Measurements from ENCODE around the gene EBF3.

EBF3 gene

GRCh38 chr10:129887986-129888783 is 75.9 kb downstream of the EBF3 start:
- DNase-seq: no peak

DNA sequence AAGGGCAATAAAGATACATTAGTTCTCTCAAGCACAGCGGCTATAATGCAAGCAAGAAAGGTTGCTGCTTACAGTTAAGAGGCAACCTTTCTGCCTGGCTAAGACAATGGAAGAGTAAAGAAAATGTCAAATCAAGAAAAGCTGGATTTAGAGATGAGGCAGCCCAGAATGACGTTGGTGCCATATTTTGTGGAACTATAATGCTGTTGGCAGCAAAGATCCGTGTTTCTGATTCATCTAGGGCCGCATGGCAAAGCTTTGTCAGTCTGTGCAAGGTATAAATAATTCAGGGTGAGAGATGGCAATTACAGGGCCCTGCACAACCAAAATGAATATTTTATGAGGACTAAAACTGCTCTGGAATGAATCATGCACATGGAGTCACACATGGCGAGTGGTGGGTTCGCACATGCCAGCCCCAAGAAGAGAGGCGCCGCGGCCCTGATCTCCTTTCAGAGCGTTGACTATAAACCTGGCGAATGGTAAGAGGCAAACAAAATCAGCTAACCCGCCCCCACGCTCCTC is 76.6 kb downstream of the EBF3 start:
- DNase-seq: no peak

DNA sequence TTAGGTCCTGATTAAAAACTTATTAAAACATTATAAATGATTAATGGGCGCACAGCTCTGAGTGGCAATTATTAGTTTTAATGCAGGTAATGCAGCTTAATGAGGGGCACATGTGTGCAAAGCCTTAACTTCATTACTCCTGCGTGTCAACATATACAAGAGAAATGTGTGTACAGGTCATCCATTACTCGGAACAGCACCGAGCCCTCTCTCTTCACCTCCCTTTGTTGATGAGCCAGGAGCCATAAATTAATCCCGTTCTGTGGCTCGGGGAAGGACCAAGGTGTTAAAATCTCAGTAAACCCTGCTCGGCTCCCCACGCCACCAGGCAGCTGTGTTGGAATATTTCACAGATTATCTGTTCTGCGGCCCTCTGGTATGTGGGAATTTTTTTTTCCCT is 77.8 kb downstream of the EBF3 start:
- DNase-seq: no peak

DNA sequence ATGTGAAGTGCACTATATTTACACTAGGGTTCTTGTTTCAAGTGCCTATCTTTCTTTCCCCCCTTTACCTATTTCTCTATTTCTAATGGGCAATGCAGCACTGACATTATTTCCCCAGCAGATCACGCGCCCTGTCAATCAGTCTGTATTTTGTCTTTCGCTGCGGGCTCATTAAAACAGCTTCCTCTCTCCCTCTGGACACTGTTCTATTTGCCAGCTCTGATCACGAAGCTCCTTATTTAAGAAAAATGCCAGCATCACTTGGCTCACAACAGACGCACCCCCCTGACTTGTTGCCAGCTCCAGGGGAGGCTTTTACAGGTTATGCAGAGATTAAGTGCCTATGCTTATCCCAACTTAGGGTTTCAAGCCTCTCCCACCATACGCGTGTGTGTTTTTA is 78.5 kb downstream of the EBF3 start:
- DNase-seq: no peak

DNA sequence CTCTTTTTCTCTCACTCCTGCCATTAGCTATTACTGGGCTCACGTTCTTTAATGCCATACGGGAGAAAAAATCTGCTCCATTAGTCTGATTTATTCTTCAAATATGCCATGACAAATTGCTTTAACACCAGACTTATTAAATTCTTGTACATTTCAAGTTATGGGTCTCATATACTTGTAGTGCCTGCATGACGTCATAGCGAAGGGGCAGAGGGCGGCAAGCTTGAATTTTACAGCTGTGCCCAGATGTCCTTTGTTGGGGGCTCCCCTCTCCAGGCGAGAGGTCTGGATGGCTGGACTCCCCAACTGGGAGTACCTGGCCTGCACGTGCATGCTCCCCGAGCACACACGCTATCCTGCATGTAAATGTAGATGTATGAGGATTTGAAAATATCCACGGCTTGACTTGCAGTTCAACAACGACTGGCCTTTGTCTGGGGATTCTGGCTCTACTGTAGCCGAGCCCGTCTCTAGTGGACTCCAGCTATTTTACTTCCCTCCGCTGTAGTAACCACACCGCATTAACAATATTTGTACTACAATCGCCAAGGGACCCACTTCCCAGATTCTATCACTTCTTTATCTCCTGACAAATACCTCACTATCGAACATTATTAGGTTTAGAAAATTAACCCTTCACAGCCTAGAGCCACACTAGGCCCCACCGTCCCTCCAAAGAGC is 79.5 kb downstream of the EBF3 start:
- no peak for DNase-seq

DNA sequence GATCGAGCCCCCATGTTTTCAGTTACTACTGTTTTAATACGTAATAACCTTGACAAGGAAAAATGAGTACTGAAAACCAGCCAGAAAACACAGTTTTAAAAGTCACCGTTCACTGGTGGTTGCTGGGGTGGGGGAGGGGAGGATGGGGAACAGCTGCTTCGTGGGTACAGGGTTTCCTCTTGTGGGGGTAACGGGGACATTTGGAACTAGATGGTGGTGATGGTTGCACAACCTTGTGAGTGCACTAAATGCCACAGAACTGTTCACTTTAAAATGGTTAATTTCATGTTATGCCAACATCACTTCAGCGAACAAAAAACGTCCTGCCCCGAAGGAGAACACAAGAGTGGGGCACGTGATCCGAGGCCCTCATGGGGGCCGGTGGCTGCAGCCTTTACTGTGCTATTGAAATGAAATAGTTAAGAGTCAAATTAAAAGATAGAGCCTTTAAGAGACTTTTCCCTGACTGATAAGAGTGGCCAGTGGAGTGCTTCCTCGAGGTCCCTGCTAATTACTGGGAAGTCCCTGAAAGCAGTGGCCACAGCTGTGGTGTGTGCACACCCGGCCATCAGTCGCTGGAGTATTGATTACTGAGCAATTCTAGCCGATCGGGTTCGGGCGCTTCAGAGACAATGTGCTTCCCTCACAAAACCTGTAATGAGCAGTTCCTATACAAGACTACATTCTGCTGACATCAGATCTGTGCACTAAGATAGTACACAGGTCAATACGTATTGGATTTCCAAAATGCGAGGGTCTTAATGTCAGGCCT is 80.3 kb downstream of the EBF3 start:
- no peak for DNase-seq

GRCh38 chr10:129883029-129883428 is 81.0 kb downstream of the EBF3 start:
- no peak for DNase-seq

- no peak for DNase-seq
Observed at GRCh38 chr10:129882291-129883010, 81.6 kb downstream of the EBF3 start.

DNA sequence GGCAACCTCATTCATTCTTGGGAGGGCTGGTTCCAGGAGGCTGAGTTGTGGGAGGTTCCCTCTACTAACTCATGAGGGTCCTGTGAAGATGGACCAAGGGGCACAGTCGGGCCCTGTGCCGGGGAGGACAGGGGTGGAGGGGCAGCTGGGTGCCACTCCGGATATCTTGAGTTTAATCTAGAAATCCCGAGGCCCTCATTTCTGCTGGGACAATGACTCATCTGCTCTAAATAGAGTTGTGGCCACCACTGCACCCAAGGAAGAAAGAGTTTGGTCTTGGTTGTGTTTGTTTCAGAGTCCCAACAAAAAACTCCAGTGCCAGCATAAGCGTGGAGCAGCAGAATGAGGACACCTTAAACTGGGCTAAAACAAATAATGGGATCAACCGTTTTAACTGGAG is 82.4 kb downstream of the EBF3 start:
- no peak for DNase-seq

DNA sequence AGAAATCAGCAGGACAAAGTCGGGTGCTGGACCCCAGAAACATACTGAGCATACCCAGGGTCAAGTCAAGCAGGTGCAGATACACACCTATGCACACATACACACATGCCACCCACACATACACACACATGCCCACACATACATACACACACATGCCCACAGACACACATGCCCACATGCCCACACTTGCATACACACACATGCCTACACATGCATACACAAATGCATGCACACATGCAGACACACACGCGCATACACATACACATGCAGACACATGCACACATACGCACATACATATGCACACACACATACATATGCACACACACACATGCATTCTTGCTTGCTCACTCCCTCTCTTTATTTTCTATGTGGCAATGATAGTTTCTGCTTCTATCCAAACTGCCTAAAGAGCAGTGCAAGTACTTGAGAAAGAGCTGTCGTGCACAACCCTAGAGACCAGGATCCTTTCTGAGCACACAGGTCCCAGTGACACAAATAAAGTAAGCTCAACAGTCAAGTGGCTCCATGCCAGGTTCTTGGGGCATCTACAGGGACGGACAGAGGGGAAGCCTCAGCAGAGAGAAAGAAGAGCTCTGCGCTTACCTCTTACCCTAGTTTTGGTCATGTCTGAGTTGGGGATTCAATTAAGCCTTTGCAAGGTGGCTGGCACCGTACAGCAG is 83.7 kb downstream of the EBF3 start:
- DNase-seq: no peak

DNA sequence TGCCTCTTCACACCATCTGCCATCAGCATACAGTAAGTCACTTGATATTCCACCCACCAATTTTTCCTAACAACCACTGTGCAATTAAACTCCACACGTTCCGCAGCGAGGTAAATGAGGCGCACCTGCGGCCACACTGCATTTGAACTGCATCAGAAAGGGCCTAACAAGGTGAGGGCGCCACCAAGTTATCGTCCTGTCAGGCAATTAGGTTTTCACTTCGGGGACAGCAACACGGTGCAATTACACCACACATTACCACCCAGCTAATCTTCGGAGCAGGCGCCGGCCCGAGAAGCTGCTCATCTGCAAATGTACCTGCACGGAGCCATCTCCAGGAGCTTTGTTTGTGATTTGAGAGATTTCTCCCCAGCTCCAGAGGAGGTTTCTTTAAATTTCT is 84.4 kb downstream of the EBF3 start:
- DNase-seq: no peak

- no peak for DNase-seq
Observed at GRCh38 chr10:129878835-129879234, 85.2 kb downstream of the EBF3 start.

- DNase-seq: no peak
Observed at GRCh38 chr10:129877773-129878371, 86.2 kb downstream of the EBF3 start.

- DNase-seq: no peak
Observed at GRCh38 chr10:129876838-129877237, 87.2 kb downstream of the EBF3 start.

DNA sequence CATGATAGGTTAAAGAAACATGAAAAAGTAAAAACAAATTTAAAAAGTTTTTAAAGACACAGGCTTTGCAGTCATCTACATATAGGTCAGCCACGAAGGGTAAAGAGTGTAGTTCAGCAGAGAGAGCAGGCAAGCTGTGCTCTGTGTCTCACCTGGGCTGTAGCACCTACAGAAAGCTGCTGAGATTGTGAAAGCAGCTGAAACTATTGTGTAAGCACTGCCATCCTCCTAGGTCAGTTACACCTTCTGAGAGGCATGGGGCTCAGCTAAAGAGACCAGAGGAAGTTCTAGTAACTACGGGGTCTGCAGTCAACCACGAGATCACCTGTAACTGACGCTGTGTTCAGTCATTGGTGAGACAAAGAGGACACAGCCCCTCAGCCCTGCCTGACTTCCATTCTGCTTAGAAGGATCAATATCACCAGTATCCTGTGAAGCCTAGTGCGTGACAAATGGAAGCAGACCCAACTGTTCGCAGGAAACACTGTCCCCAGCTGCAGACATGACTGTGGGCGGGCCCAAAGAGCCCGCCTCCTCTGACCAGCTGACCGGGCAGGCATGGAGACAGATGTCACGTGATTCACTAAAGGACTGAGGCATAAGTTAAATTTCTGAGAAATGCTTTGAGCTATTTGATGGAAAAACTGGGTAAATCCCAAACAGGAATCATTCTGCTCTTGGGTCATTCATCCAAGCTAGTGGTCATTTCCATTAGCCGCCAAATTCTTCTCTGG is 87.9 kb downstream of the EBF3 start:
- DNase-seq: no peak

DNA sequence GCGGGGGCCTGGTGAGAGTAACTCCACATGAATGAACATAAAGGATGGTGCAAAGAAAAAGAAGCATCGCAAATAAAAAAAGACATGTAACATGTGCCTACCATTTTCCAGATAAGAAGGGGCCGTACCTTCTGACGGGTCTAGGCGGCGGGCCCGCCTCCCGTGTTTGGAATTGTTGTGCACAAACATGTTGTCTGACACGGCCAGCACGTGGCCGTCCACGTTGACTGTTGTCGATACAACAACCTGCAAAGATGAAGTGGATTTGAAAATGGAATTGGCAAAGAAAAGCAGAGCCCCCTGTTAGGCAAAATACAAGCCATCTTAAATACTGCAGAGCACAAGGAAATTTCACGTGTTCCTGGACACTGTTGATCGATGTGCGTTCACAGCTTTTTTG is 90.7 kb downstream of the EBF3 start:
- no peak for DNase-seq

GRCh38 chr10:129871966-129872365 is 92.1 kb downstream of the EBF3 start:
- DNase-seq: no peak

DNA sequence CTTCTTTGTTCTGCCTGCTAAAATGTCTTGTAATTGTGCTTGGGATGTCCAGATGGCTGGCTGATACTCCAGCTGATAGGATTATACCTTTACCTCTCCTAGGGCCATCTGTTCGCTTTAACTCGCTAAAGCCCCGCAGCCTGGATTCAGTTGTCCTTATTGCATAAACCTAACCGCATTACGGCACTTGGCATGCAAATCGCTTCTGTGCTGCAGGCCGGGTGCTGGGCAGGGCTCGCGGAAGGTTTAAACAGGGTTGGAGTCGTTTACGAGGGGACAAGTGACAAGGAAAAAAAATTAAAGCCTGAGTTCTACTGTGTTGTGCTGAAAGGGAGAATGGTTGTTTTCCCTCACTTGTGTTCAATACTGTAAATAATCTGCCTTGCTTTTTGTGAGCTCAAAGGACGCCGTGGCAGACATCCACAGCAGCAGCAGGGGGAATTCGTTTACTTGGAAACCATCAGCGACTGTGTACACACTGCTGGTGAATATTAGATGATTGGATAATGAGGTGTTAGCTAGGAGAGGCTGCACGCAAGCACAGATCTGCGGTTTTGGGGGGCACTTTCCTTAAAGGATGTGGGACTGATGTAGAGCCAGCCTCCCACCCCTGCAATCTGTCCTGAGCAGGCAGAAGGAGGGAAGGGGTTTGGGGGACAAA is 93.0 kb downstream of the EBF3 start:
- no peak for DNase-seq

DNA sequence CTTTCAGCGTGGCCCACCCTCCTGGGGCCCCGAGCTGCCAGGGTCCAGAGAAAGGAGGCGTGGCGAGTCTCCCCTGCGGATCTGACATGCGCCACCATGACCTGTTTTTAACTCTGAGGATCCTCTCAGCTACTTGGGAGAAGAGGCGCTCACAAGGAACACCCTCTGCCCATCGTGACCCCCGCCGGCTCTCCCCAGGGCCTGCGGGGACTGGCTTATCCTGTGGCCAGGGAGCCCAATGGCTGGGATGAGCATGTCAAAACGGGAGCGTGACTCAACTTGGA is 93.7 kb downstream of the EBF3 start:
- DNase-seq: no peak

DNA sequence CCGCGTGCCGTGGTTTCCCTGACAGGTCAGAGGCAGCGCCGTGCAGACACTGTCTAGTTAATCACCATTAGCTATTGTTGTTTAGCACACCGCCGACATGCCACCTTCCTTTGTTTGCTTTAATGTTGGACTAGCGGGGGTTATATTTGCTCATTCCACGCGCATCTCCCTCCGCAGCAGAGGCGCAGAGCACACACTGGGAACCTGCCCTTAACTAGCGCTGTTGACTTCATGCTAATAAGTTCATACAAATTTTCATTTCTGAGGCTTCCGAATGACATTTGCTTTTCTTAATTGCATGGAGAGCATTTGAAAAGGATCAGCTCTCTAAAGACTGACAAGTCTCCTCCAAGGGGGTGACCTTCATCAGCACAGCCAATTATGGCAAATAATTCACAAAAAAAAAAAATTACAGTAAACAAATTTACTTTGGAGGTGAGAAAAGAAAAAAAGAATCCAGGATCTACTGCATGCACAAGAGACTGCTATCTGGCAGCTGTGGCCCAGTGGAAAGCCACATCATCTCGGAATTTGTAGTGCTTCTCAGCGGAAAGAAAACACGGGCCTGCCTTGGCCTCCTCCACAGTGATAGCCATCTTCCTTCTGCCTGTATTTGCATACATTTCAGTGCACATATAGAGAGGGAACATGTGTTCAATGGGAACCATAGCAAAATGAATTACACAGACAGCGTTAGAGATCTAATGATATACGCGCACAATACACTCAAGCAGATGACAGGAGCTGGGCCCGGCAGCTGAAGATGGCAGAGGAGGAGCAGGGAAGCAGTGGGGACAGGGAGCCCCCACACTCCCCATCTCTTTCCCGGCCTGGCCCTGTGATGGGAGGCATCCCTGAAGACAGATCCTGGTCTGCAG is 94.2 kb downstream of the EBF3 start:
- no peak for DNase-seq

Measured in NCI-H2081 treated with DMSO at 0.1 percent for 48 hours (cell line).